ENCODE measurements around the gene ZC2HC1C.
"Not testable (repeated sequence)": the region's sequence is repeated elsewhere in the genome, so short reads cannot be mapped to it uniquely, and the experiment has no call there.

The ZC2HC1C gene

GRCh38 chr14:75059642-75060041, 9.8 kb upstream of the ZC2HC1C start:
- no peak for DNase-seq

DNA sequence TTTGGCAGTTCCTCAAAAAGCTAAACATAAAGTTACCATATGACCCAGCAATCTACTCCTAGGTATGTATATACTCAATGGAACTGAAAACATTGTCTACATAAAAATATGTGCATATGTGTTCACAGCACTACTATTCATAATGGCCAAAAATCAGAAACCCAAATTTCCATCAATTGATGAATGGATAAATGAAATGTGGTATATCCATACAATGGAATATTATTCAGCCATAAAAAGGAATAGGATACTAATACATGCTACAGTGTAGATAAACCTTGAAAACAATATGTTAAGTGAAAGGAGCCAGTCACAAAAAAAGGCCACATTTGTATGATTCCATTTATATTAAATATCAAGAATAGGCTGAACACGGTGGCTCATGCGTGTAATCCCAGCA, 9.0 kb upstream of the ZC2HC1C start:
- no peak for DNase-seq

DNA sequence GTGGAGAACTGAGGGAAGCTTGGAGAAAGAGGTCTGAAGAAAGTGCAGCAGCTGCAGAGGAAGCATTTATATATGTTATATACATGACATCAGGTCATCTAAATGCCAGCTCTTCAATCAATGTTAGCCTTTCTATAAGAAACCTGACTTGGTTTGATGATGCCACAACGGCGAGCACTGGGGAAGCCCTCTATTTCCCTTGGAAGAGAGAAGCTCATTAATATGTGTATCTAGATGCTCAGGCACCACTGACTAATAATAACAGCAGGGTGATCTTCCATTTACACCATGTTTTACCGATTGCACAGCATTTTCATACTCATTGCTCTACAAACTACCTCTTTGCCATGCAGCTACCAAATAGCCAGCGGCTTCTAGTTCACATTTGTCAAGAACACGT, 6.4 kb upstream of the ZC2HC1C start:
- no peak for DNase-seq

GRCh38 chr14:75063491-75064204, 5.8 kb upstream of the ZC2HC1C start, which contains the start of gene ACYP1:
Gene ACYP1 (minus strand): TSS chr14:75064024. CDS start chr14:75063553, 471 bp downstream.
- peak; percentile 95 for DNase-seq

GRCh38 chr14:75064205-75064567, 5.3 kb upstream of the ZC2HC1C start:
- no peak for DNase-seq

GRCh38 chr14:75066691-75067090, 2.8 kb upstream of the ZC2HC1C start:
- DNase-seq = no peak

GRCh38 chr14:75067212-75067611, 2.2 kb upstream of the ZC2HC1C start:
- no peak for DNase-seq

GRCh38 chr14:75067765-75068164, 1.7 kb upstream of the ZC2HC1C start:
- DNase-seq = not testable (repeated sequence)

DNA sequence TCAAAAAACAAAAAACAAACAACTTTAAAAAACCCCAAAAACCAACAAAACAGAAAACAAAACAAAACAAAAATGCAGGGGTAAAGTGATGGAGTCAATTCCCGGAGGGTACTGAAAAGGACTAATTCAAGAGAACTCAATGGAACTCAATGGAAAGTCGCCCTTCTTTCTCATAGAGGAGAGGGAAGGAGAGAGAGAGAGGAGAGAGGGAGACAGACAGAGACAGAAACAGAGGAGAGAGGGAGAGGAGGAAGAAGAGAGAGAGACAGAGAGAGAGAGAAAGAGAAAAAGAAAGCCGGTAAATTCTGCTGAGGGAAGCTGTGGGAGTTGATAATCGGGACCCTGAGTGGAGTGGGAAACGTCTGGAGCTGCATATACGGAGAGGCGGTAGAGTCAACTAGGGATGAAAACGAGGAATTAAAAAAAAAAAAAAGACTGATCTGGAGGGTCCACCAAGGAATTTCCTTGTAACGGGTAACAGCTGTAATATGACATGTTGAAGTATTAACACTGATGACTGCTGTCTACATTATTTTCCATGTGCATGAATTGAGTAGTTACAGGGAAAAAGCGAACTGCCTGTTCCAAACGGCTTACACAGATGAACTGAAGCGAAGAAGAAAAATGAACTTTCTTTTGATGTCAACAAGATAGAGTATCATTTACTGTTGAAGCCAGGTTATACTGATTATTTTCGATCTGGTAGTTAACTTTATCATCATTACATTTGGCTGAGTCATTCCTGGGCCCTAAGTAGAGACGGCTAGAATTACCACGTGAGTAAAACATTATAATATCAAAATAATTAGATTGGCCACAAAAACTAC, 934 bp upstream of the ZC2HC1C start:
- no peak for DNase-seq

- peak; percentile 17 for DNase-seq
Measured at GRCh38 chr14:75069811-75070145, 337 bp downstream of the ZC2HC1C start.

GRCh38 chr14:75070383-75070782, 942 bp downstream of the ZC2HC1C start:
- no peak for DNase-seq

DNA sequence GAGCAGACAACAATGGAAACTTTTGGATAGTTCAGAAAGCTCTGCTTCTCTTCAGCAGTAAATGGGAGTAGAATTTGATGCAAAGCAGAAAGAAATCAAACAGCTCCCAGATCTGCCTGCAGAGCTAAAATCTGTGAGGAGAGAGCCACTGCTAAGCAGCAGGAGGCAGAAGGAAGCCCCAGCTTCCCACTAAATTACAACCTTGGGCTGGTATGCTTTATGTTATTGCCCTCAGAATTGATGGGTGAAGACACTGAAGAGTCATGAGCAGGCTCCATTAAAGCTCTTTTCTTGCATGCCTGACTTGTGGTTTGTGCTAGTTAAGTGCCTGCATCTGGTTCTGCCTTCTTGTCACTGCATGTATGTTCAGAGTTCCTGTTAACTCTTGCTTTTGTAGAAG, 8.4 kb downstream of the ZC2HC1C start:
- DNase-seq = no peak

- no peak for DNase-seq
Measured at GRCh38 chr14:75079521-75079920, 10.1 kb downstream of the ZC2HC1C start.

DNA sequence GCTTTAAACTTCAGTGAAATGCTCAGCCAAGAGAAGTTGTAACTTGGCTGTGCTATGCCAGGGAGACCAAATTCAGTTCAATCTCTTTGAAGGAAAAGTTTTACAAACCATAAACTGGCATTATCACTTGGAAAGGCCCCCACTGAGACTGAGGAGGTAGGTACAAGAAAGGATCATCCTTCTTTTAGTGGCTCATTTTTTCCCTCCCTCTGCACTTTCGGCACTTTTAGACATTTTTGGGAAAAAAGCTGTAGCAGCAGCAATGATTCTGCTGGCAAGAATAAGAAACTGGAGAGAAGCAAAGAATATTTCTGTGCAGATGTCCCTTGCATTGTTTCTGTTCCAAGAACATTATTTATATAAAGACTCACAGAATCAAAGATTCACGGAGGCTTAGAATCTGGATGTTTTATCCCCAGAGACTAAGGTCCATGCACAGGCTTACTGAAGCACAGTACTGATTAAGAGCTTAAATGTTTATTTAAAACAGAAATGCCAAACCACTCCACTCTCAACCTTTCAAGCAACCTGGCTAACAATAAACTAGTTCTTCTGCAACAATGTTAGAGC, 12.3 kb downstream of the ZC2HC1C start:
- DNase-seq = no peak

GRCh38 chr14:75083271-75083670, 13.8 kb downstream of the ZC2HC1C start:
- no peak for DNase-seq

- peak; percentile 3 for DNase-seq
Measured at GRCh38 chr14:75084513-75084912, 15.1 kb downstream of the ZC2HC1C start.

DNA sequence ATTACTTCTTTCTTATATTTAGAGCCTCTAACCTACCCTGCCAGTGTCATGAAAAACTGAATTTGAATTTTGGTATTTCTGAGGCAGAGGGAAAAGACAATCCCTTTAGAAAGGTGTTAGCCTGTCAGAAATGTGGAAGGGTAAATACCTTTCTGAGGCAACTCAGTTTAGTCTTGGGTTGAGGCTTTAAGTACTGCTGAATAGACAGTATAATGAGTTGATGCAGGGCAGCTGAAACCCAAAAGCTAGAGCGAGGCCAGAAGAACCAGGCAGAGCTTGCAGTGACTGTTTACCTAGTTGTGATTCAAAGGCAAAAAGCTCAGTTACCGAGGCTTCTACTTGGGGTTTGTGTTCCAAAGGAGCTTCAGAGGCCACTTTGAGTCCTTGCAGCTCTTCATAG, 18.7 kb downstream of the ZC2HC1C start:
- DNase-seq = no peak

DNA sequence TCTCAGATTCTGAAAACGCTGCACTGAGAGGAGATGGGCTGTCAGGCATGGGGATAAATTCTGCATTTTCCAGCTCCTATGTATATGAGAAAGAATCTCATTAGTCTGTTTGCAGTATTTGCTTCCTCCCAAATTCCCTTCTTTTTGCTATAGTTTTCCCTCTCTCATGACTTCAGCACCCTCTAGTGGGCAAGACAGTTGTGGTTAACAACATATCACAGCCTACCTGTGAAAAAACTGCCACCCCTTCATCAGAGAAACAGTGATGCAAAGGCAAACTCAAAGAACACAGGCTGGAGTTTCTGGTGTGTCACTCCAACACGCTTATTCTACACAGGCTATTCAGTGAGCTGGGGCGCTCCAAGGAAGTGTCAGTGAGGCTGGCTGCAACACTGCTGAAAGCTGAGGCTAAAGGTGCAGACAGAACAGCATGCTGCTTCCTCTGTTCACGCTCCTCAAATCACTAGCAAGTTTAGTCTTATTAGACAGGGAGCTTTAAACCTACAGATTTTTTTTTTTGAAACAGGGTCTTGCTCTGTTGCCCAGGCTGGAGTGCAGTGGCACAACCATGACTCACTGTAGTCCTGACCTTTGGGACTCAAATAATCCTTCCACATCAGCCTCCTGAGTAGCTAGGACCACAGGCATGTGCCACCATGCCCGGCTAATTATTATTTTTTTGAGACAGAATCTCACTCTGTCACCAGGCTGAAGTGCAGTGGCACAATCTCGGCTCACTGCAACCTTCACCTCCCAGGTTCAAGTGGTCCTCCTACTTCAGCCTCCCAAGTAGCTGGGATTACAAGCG, 19.3 kb downstream of the ZC2HC1C start:
- peak; percentile 68 for DNase-seq

GRCh38 chr14:75090353-75090752, 20.9 kb downstream of the ZC2HC1C start:
- no peak for DNase-seq

GRCh38 chr14:75091251-75091650, 21.8 kb downstream of the ZC2HC1C start:
- no peak for DNase-seq

DNA sequence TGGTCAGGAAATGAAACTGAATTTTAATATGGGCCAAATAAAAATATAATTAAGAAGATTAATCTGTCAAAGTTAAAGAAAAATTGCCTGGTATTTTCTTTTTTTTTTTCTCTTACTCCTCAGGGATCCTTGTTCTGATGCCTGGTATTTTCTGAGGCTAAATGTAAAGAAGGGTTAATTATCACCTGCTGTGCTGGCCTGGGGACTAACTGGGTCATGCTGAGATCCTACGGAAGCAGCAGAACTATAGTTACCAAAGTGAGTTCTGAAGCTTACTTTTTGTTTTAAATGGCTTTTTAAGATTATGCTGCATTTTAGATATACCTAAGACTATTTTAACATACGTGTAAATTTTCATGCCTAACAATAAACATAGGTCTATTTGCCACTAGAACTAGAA, 23.3 kb downstream of the ZC2HC1C start:
- DNase-seq = no peak

GRCh38 chr14:75094896-75095295, 25.5 kb downstream of the ZC2HC1C start:
- DNase-seq = no peak

- DNase-seq = no peak
Measured at GRCh38 chr14:75095690-75096089, 26.2 kb downstream of the ZC2HC1C start.

Data from NCI-H2171 (cell line).